Suppressor macrophage (primary cell): ENCODE measurements around the gene FHIT.

Source experiments
- DNase-seq, 4 experiments: peaks; one replicate each; pipeline ENCODE4 v3.0.0-alpha.2; 2020 to 2022

Gene FHIT

DNA sequence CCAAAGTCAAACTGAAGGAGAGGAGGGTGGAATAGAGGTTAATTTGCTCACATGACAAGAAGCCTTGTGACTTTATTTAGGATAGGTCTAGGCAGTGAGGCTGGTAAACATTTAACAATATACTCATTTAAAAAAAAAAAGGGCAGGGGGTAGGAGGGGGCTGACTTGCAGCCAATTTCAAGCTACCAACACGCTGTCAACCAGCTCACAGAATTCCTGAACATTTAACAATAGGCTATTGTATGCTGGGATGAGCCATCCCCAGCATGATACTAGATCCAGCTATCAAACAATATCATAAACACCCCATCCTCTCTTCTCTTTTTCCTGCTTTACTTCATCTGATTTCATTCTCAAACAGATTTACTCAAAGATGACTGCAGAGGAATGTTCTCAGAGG is 1105.1 kb downstream of the FHIT start:
- DNase-seq: no peak

DNA sequence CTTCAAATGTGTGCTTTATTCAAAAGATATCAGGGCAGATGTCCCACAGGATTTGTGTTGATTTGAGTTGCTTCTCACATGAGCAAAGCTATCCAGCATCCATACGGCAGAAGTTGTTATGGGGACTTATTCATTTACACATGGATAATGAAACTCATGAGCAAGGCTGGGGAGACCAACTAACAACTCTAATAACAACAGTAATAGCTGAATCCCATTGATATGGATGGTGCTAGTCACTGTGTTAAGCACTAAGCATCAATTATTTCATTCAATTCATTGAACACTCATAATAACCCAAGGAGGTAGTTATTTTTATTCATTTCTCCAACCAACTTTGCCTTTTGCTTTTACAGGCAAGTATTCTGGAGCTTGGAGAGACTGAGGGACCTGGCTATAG is 1107.2 kb downstream of the FHIT start:
- no peak for DNase-seq

DNA sequence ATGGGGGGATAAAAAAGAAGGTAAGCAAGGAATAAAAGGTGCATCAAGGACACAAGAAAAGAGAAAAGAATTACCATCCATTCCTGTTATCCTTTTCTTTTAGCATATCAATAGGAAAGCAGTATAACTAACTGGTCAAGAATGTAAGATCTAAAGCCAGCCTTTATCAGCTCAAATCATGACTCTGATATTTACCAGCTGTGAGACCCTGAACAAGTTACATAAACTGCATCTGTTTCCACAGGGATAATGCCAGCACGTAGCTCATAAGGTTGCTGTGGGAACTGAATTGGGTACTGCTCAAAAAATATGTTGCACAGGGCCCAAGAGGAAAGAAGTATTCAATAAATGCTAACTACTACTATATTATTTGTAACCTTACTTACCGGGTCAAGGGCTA is 1109.2 kb downstream of the FHIT start:
- DNase-seq: no peak

DNA sequence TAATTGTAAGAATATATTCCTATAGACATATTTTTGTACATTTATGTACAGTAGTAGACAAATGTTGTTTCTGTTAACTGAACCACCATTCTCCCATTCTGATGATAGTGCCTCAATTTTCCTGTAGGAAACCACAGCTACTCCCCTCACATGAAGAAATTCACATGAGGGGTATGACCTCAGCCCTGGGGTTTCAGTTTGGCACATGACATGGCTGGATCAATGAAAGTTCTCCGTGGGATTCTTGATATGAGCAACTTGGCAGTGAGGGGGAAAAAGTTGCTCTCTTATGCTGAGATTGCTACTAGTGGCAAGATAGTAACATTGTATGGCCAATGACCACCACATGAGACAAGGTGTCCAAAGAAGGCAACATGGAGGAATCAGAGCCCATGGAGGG is 1111.1 kb downstream of the FHIT start:
- no peak for DNase-seq

DNA sequence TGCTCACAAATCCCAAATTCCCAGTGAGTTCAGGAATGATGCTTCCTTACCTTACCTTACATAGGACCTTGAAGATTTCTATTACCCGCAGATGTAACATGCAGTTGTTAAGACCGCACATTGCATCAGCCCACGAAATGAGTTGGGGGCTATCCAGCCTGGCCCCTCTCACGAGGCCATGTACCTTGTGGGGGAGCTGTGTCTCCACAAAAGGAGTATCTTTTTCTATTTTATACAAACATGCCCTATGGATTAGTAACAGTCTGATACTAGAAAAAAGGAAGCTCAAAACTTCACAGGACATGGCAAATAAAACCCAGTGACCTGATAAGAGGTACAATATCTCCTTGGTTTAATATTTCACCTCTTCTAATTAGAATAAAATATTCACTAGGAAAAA is 1114.7 kb downstream of the FHIT start:
- no peak for DNase-seq

DNA sequence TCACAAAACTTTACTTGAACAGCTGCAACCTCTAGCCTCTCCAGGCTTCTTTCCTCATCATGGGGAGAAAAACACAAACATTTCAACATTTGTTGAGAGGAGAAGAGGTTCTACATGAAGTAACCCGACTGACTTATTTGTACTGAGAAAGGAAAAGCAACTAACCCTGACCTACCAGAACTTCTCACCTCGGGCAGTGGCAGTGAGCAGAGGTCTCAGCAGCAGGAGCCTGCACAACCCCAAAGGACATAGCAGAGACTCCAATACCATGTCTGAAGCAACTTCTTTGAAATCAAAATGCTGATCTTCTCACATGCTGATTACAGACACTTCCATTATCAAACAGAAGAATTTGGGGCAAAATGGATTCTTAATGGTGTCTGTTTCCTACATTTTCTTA is 1115.8 kb downstream of the FHIT start:
- DNase-seq: no peak

DNA sequence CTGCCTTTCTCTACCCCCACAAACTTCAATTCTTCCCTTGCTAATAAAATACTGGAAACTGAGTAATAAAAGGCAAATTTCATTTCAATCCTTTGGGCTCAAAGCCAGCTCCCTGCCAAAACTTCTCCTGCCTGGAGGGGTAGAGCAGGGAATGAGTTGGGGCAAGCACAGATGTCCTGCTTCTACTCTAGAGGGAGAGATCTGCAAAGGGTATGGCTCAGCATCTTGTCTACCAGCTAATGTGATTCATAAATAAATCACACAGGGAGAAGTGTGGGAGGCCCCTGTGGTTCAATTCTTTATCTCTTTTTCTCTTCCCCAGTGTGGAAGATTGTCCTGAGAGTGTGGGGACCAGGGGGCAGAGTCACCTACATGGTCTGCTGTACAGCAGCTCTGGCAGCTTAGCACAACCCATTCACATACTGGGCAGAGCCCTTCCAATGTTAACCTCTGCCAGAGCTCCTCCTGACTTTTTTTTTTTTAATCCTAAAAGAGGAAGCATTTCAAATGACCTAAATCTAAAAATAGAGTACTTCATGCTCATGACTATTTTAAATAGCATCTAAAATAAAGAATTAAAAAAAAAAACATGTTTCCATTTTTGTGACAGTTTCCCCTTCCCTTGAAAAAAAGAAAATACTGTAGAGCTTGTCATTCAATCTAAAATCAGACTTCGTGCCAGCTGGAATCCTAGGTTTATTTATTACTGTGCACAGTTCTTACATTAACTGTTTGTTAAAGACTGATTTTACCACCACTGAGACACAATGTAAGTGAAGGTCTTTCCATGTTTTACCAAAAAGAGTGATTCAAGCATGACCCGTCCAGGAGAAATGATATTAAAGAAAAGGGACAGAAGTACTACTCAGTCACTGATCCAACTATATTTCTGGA is 1117.7 kb downstream of the FHIT start:
- peak; percentile 17 to 57 (median 43) for DNase-seq

DNA sequence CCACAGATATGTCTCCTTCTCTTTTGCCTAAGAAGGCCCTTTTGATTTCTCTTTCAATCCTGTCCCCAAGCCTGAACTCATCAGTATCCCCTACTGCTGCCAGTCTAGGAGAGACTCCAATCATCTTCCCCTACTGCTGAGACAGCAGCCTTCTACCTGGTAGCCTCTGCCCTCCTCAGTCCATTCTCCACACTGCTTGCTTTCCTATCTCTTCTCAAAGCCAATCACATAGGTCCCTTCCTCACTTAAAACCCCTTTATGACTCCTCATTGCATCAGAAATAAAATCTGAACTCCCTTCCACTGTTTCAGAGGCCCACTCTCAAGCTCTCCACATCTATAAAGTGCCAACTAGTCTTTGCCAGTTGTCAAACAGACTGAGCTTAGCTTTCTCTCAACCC is 1119.6 kb downstream of the FHIT start:
- DNase-seq: no peak

DNA sequence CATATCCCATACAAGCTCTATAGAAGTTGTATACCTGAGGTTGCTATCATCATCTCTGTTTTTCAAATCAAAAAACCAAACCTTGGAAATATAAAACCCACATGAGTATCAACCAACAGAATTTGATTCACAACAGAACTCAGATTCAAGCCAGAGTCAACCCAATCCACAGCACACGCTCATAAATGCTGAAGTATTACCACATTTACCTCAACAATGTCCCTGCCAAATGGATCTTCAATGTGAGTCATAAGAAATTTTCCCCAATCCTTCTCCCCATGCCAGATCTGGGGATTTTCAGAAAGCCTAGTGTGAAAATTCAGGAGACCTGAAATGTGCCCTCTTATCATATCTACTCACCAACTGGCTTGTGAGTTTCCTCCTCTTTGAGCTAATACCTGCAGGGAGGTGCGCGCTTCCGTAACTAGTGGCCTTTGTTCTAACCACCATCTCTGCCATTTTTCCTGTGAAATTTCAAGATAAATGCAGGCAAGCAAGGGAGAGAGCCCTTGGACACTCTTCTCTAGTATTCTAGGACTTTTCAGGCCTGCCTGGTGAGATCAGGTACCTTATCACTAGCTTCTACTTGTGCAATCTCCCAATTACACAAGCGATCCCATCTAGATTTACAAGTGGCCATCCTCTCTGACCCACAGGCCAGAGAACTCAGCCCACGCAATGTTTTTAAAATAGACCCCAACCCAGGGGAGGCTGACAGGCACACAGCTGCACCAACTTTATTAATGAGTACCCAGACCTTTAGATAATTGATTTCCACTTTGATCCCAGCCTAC is 1124.5 kb downstream of the FHIT start:
- DNase-seq: no peak

DNA sequence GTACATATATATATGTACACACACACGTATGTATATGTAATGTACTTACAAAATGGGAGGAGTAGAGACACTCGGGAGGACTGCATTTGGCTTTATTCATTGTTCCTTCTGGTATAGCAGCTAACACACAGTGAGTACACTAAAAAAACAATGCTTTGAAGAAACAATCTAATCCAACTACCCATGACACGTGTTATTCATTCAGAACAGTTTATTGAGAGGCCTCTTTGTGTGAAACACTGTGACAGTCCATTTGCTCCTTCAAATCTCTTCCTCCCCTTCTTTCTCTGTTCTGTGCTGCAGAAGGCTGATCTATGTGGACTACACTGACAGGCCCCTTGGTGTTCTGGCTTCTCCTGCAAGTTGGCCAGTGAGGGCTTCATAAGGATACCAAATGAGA is 1125.6 kb downstream of the FHIT start:
- DNase-seq: no peak

DNA sequence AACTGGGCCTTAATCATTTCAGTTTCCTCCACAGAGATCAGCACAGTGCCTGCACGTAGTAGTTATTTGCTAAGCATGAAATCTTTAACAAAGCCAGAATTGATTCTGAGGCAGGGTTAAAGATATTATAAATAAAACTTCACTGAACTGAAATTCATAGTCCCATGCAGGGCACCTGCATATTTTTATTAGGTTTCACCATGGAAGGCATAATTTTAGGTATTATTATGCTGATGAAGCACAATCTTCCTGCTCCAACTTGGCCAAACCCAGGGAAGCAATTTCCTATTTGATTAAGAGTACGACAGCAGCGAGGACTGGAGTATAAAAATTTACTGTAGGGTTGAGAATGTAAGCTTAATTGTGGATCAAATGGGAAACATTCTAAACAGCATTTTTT is 1131.0 kb downstream of the FHIT start:
- DNase-seq: no peak

DNA sequence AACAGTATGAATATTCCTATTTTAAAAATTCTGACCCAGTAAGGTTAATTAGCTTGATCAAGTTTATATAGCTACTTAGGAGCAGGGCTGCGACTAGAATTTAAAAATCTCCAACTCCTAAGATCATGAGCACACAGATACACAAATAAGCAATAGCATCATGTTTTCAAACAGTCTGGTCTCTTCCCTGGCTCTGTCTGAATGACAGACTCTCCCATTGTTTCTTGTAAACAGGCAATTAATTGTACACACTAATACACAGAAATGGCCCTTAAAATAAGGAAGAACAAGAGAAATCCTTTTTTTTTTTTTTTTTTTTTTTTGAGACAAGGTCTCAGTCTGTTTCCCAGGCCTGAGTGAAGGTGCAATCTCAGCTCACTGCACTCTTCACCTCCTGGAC is 1137.1 kb downstream of the FHIT start:
- DNase-seq: no peak

DNA sequence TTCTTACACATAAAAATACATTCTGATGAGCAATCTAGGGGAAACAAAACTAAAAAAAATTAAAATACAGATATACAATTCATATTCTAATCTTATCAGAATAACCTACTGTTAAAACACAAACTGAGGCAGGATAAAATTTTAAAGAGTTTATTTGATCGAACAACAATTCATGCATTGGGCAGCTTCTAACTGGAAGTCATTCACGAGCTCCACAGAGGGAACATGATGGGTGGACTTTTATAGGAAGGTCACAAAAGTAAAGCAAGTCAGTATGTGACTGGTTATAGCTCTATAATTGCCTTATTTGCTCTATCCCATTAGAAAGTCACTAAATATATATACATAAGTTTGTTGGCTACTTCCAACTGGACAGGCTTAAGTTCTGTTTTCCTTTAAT is 1144.0 kb downstream of the FHIT start:
- no peak for DNase-seq

DNA sequence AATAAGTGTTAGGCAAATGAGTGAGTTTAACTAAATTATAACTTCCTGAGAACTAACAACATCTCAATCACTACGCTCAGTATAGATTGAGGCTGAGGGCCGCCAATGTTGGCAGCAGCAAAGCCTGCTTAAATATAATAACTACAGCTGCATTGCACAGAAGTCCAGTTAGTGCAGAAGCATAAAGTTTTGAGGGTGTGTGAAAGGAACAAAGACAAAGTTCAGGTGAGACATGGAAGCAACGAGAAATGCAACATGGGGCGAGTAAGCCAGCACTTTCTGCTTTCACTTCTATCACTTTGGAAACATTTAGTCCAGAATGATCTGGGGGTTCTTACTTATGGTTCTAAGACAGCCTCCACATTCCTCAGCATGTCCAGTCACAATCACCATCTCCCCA is 1149.1 kb downstream of the FHIT start:
- DNase-seq: no peak

DNA sequence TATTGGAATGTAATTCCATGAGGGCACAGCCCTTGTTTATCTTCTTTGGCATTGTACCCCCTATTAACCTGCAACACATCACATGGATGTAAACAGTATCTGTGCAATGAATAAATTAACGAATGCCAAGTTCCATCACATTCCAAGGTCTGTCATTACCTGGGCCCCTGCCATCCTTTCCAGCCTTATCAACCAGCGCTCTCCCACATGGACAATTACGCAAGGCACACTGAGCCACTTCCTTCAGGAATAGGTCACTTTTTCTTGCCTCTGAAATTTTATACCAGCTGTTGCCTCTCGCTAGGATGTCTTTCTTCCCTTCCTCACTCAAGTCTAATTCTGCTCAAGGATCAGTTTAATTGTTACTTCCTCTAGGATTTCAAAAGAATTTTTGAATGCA is 1149.6 kb downstream of the FHIT start:
- peak in 1 of 4 experiments; percentile 3 for DNase-seq

DNA sequence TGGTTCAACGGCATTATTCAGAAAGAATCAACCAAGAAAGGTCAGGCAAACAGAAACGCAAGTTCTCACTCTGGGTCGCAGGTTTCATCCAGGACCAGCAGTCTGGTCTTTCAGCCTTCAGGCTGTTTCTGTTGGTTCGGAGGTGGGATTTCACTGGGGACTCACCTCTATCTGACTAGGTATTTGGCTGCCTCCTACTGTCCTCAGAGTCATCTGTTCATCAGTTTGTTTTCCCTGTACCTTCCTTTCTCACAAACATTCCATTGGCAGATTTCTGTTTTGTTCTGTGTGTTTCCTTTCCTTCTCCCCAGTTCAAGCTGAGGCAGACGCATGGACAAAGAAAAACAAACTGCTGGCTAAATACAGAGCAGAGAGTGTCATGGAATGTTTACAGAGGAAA is 1154.8 kb downstream of the FHIT start:
- no peak for DNase-seq

DNA sequence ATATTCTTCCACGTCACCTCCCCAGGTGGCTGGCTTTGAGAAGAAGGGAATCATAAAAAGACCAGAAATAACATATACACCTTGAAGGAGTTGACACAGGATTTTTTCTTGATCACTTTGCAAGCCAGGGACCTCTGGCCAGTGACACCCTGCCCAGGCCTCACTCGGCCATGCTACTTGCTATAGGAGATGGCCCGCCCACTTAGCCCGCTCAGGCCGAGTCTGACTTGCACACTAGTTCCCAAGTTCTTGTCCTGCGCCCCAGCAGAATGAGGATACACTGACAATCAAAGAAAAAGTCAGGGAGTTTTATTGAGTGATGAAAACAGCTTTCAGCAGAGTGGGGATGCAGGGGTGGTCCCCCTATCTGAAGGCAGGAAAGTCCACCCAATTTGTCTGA is 1155.3 kb downstream of the FHIT start:
- DNase-seq: no peak

DNA sequence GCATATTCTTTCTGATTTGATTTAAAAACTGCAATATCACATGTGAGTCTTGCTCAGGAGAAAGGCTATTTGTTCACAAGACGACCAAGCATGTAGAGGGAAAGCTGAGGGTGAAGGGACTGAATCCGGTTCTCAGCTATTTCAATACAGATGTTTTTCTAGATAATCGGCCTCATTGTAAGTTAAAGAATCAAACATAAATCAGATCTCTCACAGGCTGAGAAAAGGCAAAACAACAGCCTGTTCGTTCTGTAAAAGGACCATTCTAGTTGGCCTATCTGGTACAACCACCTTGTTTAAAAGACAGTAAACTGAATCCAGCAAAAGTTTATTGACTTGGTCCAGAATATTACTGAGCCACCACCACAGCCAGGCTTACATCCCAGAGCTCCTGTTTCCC is 1155.7 kb downstream of the FHIT start:
- DNase-seq: no peak

DNA sequence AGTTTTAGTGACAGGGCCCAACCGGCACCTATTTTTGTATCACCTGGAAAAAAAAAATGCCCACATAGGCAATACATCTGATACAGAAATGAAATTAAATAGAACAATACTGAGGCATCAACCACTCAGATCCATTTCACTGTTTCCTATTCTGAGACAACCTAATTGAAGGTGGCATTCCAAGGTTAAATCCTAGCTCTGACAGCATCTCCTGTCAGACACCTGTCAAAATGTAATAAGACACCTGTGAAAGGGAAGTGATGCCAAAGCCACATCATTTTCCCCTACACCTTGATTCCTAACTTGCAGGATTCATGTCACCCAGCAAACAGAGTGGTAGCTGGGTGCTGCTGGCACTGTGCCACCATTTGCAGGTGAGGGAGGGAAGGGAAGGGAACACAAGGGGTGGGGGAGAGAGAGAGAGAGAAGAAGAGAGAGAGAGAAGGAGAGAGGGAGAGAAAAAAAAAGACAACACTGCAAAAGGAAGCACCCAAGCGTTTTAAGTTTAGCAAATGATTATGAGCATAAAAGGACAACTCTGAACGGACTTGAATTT is 1156.8 kb downstream of the FHIT start:
- no peak for DNase-seq

DNA sequence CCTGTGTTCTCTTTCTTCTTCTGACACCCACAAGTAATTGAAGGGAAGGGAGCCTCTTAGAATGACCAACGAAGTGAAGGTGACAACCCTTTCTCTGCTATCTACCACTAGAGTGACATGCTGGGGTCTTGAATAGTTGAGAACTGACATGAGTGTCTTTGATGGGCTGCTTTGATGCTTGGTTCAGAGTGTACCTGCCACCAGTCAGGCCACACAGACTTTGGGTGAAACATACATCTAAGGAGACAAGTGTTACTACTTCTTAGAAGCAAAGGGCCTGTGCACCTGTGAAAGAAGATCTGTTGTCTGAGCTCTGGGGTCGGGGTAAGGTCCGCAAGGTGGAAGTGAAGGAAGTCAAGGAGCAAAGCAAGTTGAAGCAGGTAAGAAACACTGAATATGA is 1160.7 kb downstream of the FHIT start:
- DNase-seq: no peak

DNA sequence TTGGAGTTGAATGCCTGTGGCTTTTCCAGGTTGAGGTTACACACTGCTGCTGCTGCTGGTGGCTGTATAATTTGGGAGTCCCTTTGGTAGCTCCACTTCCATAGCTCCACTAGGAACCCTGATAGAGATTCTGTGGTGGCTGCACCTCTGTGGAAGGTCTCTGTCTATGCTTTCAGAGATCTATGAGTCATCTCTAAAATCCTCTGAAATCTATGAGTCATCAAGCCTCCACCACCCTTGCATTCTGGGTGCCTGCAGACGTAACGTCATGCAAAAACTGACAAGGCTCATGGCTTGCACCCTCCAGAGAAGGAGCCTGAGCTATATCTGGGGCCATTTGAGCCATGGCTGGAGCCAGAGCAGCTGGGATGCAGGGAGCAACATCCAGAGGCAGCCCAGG is 1164.4 kb downstream of the FHIT start:
- DNase-seq: peak in 3 of 4 experiments; percentile 29 to 46 (median 44)

DNA sequence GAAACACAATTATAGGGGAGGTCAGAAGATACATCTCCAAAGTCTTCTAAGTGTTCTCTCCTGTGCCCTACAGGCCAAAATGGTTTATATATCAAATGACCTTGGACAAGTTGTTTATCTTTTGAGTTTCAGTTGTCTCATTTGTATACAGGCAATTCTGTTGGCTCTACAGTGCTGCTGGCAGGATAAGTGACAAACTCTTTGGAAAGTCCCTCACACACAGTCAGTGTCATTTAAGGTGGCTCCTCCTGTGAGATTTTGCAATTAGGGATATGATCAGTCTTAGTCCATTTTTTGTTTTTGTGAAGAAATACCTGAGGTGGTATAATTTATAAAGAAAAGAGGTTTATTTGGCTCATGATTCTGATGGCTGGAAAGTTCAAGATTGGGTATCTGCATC is 1165.6 kb downstream of the FHIT start:
- DNase-seq: peak in 2 of 4 experiments; percentile 22 to 45

DNA sequence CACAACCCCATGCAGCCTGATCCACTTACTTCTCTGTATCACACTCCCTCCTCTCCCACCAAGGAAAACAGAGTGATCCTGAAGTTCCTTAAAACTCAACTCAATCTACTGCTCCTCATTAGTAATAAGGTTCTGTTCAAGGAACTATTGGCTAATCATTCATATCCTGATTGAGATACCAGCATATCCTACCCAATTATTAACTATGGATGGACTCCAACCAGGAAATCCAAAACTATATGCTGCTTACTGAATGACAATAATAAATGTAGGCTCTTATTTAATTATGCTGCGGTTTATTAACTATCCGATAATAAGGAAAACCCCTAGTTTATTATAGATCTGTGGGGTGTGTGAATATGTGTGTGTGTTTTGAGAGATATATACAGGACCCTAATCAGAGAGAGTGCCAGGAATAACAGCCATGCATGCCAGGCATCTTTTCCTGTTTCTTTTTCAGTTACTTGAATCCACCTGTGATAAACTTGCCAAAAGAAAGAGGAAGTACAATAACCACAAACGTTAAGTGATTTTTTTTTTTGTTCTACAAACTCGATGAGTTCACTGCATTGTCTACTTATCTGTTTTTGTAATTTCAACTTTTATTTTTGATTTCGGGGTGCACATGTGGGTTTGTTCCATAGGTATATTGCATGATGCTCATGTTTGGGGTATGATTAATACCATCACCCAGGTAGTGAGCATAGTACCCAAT is 1169.7 kb downstream of the FHIT start:
- DNase-seq: no peak
